NCI-H526 (cell line): ENCODE data around the gene IRGC.
"Not testable (repeated sequence)": the region's sequence is repeated elsewhere in the genome, so short reads cannot be mapped to it uniquely, and the experiment has no call there.

Source experiments
- DNase-seq, 2 experiments: peaks; one replicate each; lab custom pipeline; 2025; lab: John Stamatoyannopoulos, UW

Gene IRGC

DNA sequence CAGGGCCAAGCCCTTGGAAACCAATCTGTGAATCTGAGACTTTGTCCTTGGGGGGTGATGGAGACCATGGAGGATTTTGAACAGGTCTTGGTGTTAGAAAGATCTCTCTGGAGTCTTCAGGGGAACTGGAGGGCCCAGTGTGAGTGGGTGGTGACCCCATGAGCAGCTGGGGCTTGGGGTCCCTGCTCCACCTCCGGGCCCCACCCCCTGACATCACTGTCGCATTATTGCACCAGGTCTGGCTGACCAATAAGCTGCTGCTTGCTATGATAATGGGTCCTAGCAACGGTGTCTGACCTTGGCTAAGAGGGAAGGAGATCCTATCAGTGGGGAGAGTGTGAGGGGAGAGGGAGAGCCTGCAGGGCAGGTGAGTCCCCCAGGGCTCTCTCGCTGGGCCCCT is at the start of gene IRGC:
Gene IRGC, plus strand, starts transcription at position 301 of the 400 bp plus-strand sequence. CDS start 2,483 bp downstream, outside the sequence.
- DNase-seq, result no peak

DNA sequence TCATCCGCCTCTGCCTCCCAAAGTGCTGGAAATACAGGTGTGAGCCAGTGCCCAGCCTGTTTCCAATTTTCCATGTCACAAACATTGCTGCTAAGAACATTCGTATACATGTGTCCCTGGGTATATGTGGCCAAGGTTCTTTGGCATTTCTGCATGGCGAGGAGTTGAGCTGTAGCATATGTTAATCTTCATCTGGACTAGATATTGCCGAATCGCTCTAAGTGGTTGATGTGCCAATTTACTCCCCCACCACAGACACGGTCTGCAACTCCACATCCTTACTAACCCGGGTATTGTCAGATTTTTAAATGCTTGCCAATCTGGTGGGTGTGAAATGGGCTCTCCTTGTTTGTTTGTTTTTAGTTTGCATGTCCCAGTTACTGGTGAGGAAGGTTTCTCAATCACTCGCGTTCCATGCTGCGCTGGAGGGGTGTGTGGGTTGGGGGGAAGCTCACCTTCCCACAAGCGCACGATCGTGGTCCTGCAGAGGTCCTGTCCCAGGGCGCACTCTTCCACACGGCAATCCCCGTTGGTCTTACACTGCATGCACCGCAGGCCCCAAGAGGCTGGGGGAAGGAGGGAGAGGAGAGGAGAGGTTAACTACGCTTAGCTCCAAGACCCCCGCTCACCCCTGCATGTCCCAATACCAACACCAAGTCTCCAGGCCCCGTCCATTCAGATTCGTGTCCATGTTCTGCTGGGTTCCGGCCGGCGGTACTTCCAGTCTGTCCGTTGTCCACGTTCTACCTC is 48.6 kb upstream of the IRGC start:
- DNase-seq, result peak in 1 of 2 experiments; percentile 59

DNA sequence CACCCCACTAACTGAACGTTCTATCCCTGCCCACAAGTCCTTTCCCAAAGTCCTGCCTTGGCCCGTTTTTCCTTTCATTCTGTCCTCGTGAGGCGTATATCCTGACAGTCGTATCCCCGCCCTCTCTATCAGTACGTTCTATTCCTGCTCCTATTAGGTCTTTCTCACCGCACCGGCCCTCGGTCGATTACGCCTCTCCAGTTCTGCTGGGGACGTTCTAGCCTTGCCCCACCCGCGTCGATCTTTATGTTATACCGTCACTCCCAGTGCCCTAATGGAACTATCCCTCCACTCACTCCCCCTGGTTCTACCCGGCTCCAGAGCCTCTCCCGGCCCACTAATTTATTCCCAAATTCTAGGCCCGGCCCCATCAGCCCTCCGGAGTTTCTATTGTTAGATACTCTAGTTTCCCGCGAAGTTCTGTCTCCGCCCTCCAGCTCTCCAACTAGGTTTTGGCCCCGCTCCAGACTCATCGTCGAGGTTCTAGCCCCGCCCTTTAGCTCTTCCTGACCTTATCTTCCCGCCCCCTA is 47.9 kb upstream of the IRGC start:
- peak; percentile 82 to 83 for DNase-seq

- peak; percentile 98 to 100 for DNase-seq
Observed at GRCh38 chr19:43668406-43669109, 47.3 kb upstream of the IRGC start.

DNA sequence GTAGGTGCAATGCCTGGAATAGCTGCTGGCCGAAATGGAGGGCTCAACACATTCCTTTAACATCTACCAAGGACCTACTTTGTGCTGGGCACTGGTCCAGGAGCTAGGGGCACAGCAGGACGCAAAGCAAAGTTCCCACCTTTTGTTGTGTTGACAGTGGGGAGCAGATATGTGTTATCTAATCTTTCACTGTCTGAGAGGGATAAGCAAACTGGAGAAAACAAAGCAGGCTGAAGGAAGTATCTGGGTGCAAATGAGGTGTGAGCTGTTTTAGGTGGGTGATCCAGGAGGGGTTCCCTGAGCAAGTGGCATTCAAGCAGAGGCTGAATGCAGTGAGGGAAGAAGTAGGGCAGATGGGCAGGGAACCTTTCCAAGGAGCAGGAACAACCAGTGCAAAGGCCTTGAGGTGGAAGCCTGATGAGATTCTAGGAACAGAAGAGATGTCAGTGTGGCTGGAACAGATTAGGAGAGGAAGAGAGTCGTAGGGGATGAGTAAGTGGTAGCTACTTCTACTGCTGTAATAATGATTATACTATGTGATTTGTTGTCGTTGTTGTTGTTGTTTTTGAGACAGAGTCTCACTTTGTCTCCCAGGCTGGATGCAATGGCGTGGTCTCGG is 43.7 kb upstream of the IRGC start:
- DNase-seq, result no peak

DNA sequence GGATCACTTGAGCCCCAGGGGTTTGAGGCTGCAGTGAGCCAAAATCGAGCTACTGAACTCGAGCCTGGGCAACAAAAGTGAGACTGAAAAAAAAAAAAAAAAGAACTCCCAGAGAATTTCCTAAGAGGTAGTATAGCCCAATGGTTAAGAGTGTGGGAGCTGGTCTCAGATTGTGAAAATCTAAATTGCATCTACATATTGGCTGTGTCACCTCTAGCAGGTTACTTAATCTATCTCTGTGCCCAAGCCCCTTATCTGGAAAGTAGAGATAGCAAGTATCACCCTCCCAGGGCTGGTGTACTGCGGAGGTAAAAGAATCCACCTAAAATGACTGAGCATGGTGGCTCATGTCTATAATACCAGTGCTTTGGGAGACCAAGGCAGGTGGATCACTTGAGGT is 42.2 kb upstream of the IRGC start:
- DNase-seq, result no peak

DNA sequence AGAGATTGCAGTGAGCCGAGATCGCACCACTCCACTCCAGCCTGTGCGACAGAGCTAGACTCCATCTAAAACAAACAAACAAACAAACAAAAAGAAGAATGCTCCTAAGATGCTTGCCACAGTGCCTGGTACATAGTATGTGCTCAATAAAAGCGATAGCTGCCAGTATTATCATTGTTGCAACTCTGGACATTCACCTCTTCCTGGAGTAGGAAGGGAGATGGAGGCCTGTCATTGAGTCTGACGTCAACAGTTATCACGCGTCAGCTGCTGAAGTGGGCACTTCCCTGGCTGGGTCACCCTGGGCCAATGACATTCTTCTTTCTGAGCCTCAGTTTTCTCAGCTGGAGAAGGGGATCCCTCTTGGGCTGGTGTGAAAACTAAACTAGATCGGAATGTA is 41.7 kb upstream of the IRGC start:
- no peak for DNase-seq

GRCh38 chr19:43674596-43674995 is 41.3 kb upstream of the IRGC start:
- no peak for DNase-seq

- no peak for DNase-seq
Observed at GRCh38 chr19:43675269-43675879, 40.5 kb upstream of the IRGC start.

GRCh38 chr19:43675906-43676305 is 40.0 kb upstream of the IRGC start:
- no peak for DNase-seq

- no peak for DNase-seq
Observed at GRCh38 chr19:43678512-43679261, 37.2 kb upstream of the IRGC start.

DNA sequence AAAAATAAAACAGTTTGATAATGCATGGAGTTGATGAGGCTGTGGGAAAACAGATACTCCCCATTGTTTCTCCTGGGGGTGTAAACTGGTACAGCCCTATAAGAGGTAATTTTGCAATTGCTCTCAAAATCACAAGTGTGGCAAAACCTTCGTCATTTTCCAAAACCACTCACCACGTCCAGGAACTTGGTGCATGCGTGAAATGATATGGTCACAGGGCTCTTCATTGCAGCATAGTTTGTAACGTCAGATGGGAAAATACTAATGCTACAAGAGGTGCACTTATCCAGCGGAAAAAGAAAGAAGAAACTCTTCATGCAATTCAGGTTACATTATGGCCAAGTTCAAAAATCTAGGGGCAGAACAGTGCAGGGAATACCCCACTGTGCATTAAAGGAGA is 34.1 kb upstream of the IRGC start:
- DNase-seq, result no peak

DNA sequence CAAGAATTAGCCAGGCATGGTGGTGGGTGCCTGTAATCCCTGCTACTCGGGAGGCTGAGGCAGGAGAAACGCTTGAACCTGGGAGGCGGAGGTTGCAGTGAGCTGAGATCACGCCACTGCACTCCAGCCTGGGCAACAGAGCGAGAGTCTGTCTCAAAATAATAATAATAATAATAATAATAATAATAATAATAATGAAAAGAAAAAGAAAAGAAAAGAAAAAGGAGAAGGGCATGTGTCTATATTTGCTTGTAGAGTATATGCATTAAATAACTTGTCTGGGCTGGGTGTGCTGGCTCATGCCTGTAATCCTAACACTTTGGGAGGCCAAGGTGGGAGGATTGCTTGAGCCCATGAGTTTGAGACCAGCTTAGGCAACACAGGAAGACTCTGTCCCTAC is 33.6 kb upstream of the IRGC start:
- not testable (repeated sequence) for DNase-seq

- no peak for DNase-seq
Observed at GRCh38 chr19:43682824-43683661, 32.8 kb upstream of the IRGC start.

GRCh38 chr19:43683905-43684304 is 32.0 kb upstream of the IRGC start:
- DNase-seq, result no peak

GRCh38 chr19:43684326-43684725 is 31.6 kb upstream of the IRGC start:
- DNase-seq, result no peak

DNA sequence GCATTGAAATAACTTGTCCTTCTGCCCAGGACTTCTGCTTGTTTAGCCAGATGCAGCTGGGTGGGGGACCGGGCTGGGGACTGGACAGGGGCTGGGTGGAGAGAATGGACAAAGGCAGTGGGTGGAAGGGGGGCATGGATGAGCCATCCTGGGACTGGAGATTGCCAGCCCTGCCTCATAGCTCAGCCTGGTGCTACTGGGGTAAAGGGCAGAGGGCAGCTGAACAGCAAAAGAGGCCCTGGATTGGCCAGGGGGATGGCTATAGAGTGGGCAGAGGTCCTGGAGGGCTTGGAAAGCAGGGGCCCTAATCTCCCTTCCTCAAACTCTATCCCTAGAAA is 28.2 kb upstream of the IRGC start:
- no peak for DNase-seq

GRCh38 chr19:43688059-43688701 is 27.7 kb upstream of the IRGC start:
- no peak for DNase-seq

DNA sequence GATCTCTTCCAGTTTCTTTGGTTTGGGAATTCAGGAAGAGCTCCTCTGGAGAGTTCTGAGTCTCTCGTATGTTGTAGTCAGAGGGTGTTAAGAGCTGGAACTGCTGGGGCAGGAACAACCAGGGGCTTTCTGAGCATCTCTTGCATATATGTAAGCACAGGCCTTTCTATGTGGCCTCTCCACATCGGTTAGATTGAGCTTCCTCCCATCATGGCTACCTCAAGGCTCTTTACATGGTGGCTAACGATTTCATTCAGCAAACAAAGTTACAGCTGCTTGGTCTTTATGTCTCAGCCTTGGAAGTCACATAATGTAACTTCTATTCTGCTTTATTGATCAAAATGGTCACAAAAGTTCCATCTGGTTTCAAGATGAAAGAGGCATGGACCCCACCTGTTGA is 25.4 kb upstream of the IRGC start:
- DNase-seq, result no peak

- DNase-seq, result no peak
Observed at GRCh38 chr19:43690890-43691289, 25.0 kb upstream of the IRGC start.
